NCI-H128 (cell line): ENCODE results near the gene BRCA1.

ENCODE experiments used
- DNase-seq: peaks from one replicate; lab custom pipeline; 2025; ENCODE audit not compliant: unreplicated experiment; lab: John Stamatoyannopoulos, UW

The BRCA1 gene

DNA sequence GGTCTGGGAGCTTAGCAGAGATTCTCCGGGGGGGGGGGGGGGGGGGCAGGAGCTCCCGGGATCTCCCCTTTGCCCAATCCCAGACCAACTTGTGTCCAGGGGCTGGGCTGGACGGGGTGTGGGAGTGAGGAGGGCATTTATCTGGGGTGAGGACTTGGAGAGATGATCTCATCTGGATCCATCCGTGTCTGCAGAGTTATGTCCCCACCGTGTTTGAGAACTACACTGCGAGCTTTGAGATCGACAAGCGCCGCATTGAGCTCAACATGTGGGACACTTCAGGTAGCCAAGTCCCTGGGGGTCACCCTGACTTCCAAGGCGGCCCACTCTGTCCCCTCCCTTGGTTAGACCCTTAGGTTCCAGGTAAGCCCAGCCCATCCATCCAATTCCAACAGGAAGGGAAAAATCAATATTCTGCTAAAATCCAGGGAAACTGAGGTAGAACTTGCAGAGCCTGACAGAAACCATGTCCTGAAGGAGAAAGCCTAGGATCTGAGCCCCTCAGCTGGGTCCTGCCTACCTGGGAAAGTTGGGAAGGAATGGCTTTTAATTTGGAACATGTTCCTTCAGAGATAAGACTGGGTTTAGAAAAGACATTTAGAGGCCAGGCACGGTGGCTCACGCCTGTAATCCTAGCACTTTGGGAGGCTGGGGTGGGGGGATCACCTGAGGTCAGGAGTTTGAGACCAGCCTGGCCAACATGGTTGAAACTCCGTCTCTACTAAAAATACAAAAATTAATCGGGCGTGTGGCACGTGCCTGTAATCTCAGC lies 99.2 kb downstream of the BRCA1 start:
- no peak for DNase-seq

DNA sequence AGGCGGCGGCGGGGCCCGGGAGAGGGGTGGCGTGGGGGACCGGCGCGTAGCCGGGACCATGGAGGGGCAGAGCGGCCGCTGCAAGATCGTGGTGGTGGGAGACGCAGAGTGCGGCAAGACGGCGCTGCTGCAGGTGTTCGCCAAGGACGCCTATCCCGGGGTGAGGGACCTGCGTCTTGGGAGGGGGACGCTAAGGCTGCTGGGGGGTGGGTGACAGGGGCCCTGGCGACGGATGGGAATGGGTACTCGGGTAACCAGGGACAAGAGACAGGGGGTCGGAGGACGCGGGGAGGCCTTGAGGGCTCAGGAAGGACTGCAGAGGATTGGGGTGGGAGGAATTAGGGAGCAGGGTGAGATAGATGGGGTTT lies 99.9 kb downstream of the BRCA1 start:
- DNase-seq: no peak

DNA sequence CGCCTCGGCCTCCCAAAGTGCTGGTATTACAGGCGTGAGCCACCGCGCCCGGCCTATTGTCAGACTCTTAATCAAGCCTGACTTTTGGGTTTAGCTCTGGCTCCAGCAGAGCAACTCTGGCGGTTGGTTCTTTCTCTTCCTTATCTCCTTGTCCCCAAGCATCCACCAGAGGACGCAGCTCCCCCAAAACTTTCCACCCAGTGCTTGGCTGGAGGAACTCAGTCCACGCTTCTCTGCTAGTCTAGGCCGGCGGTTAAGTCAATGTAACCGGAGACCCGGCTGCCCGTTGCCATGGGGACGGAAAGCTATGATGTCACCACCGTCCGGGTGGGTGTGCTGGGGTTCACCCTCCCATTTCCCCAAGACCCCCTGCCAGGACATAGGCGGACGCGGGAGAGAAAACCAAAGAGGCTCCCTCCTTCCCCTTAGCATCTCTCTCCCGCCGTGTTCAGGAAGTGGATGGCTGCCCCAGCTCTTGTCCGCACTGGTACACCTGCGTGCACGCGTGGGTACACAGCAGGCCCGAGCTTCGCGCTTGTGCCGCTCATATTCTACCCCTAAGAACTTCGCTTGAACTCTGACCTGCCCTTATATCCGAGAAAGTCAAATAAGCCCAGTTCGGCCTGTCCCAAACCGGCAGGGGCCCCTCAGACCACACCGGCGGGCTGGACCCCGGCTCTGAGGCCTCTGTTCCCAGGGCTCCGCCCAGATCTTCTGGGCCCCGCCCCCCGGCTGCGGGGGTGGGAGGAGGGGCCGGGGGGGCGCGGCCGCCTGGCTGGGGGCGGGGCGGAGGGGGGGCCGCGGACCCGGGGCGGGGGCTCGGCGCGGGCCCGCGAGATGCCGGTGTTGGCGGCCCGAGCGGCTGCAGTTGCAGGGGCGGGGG lies 100.5 kb downstream of the BRCA1 start, which contains the start of gene RND2:
RND2 (plus strand) TSS at position 825 of the 883 bp plus-strand sequence. CDS start 117 bp downstream, outside the sequence.
- DNase-seq: peak; percentile 87

DNA sequence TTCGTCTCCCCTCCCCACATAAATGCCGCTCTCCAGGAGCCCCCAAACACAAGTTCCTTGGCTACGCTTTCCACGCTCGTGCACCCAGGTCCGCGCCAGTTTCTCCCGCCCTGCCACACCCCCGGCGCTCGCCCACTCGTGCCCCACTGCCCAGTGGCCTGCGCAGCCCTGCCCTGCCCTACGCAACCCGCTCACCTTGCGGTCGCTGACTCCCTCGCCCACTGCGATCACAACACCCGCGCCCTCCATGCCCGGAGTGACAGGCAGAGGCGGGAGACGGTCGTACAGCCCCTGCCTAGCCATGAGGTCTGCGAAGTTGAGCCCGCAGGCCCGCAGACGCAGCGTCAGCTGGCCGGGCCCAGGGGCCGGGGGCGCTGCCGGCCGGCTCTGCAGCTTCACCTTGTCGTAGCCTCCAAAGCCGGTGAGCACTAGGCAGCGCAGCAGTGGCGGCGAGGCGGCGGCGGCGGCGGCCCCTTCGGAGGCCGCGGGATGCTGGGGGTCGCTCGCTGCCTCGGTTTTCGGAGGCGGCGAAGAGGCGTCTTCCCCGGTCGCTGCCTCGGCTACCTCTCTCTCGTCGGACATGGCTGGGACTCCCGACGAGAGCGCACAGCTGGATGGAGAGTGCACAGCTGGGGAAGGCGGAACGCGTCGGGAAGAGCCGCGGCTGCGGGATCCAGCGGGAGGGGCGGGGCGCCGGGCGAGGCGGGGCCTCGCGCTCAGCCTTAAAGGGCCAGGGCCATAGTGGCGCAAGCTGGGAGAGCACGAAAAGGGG lies 103.2 kb downstream of the BRCA1 start, which contains the start of gene VAT1:
VAT1 (minus strand) TSS at position 645 of the 772 bp plus-strand sequence; CDS start at position 582, 63 bp downstream.
- peak; percentile 18 for DNase-seq

DNA sequence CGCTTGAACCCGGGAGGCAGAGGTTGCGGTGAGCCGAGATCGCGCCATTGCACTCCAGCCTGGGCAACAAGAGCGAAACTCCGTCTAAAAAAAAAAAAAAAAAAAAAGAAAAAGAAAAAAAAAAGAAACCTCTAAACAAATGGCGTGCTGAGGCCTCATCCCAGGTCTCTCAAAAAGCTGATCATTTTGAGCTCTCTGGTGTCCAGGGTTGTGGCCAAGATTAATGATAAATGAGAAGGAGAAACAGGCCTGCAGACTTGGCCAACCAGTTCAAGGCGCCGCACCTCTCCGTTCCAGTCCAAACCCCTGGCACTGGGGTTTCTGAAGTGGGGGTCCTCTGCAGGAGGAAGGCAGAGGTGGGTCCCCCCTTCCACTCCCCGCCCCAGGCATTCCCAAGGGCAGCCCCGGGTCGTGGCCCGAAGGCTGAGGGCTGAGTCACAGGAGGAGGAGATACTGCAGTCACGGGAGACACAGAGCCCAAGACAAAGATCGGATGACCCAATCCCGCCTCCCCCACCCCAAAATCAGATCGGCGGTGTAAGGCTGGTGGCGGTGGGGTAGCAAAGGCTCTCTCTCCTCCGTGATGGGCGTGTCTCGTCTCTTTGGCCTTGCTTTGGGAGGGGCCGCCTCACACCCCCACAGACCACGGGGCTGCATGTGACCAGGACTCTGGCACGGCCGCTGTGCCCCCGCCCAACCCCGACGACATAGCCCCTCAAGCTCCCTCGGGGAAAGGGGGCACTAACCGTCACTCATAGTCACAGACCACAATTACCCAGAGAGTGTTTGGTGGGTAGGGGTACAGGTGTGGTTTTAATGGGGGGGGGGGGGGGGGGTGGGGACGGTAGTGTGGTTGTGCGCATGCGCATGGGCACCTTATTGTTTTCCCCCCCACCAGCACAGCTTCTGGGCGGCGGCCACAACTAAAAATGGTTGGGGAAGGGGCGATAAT lies 104.1 kb downstream of the BRCA1 start:
- no peak for DNase-seq

DNA sequence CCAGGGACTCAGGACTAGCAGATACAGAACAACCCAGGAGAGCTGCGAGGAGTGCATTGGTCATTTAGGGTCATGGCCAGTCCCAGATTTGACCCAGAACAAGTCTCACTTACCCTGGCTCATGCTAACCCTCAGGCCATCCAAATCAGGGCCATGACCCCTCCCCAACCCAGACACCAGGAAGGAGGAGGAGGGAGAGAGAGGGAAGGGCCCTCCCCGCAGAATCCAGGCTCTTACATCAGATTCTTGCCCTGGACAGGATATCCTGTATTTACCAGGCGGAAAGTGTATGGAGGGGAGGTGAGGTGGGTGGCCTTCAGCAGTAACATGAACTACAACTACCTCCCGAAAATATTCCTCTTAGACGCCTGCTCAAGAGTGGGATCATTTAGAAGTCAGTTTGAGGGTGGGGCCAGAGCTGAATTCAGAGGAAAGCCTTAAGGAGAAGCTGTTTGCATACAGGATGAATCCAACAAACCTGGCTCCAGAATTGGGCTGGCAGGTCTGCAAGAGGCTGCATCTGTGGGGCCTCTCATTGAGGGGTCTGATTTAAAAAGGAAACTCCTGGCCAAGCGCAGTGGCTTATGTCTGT lies 105.0 kb downstream of the BRCA1 start:
- no peak for DNase-seq

DNA sequence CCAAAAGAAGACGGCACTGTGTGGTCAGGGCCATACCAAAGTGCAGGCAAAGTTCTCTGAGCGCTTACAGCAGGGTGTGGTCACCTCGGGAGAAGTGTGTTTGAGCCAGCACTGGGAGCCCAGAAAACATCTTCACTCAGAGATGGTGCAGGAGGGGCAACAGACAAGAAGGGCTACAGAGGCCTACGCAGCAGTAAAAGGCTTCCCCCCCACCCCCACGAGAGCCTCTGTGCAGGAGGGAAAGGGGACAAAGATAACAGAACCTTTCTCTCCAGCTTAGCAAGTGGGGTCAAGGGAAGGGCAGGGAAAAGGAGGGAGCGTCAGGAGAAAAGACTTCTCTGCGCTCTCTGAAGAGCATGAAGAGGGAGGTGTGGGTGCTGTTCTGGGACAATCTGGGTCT lies 105.7 kb downstream of the BRCA1 start:
- no peak for DNase-seq

DNA sequence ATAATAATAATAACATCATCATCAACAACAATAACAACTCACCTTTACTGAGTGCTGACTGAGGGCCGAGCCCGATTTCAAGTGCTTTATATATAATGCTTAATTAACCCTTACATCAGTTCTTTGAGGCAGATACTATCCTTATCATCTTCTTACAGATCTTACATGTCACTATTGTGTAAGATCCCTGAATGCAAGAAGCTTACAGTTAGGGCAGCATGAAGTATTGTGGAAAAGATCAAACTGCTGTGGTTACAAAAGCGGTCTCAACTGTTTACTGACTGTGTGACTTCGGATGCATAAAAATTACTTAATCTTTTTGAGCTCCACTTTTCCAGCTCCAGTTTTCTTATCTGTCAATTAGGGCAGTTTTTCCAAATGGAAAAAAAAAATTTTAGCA lies 106.2 kb downstream of the BRCA1 start:
- DNase-seq: no peak

DNA sequence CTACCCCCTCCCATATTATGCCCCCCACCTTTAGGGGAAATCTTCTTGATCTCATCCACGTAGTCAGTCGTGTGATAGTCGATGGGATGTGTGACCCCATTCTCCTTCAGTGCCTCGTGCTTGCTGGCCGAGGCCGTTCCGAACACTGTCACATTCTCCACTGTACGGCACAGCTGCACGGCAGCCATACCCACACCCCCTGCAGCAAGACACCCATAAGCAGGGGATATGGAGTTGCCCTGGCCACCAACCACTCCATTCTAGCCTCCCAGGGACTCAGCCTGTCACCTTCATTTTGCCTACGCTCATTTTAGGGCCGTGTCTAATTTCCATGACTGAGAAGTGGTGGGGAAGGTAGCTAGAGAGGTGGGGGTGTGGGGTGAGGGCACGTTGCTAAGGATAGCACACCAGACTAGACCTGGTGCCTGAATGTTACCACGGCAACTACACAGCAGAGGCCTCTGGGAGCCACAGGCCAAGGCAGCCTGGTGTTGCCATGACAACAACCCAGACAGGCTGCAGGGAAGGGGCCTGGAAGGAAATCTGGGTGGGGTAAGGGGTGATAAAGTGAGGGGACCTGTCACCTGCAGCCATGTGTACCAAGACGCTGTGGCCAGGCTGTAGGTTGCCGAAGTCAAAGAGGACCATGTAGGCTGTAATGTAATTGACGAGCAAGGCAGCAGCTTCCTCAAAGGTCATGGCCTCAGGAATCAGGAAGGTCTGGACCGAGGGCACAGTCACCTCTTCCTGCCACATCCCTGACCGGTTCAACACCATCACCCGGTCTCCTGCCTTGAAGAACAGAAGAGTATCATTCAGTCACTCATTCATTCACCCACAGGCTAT lies 106.9 kb downstream of the BRCA1 start:
- no peak for DNase-seq

DNA sequence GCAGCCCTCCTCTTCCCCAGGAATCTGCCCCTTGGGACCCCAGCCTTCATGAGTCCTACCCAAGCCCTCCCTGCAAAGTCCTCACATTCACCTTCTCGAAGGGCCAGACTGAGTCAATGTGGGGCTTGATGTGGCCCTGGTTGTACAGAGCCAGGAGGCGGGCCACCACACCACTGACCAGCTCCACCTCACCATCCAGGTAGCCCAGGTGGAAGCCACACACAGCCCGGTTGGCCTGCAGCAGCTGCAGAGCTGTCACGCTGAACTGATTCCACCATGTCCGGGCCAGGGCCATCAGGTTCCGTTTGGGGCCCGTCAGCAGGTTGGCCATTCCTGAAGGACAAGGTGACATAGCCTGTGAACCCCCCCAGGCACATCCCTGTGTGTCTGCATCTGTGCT lies 108.9 kb downstream of the BRCA1 start:
- DNase-seq: no peak

DNA sequence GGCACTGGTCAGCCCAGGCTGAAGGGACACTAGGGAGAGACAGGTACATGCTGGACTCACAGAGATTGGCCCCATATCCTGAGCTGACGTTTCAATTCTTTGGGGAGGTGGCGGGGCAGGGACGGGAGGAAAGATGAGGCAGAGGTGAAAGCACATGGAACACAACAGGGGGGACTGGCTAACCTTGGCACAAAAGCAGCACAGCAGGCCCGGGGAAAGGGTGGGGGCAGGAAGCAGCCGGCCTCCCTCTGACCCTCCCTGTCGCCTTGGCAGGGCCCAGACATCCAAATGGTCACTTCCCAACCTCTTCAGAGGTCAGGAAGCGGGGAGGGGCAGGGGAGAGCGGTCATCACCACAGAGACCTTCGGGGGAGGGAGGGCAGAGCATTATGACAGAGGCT lies 109.6 kb downstream of the BRCA1 start:
- no peak for DNase-seq

DNA sequence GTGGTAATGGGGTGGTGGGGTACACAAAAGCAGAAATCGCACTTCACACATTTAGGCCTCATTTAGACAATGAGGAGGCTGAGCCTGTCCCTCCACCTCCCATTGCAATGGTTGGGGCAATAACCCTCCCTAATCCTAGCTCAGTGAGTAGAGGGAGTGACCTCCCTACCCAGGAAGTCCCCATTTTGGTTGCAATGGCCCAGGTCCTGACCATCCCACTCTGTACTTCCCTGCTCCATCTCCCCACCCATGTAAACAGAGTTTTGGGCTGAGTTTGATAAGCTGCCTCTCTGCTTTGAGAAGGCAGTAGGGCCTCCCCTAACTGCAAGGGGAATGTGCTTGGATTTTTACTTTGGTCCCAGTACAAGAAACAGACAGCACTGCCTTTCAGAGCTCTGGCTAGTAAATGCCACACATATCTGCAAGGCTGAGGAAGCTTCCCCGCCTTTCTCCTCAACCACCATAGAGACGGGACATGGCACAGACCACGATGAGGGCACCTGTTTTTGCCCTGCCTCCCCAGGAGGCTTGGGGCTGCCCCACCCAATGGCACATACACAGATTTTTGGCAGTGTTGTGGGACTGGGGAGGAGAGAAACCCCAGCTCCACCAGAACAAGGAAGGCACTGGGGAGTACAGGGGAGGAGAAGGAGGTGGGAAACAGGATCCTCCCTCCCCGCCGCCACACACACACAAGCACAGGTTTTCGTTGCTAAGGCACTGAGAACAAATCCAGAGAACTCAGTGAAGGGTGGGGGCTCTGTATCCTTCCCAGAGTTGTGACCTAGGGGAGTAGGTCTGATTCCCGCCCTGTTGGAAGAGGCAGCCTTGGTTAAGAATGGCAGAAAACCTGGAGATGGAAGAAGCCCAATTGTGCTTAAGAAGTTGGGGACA lies 110.3 kb downstream of the BRCA1 start:
- no peak for DNase-seq

DNA sequence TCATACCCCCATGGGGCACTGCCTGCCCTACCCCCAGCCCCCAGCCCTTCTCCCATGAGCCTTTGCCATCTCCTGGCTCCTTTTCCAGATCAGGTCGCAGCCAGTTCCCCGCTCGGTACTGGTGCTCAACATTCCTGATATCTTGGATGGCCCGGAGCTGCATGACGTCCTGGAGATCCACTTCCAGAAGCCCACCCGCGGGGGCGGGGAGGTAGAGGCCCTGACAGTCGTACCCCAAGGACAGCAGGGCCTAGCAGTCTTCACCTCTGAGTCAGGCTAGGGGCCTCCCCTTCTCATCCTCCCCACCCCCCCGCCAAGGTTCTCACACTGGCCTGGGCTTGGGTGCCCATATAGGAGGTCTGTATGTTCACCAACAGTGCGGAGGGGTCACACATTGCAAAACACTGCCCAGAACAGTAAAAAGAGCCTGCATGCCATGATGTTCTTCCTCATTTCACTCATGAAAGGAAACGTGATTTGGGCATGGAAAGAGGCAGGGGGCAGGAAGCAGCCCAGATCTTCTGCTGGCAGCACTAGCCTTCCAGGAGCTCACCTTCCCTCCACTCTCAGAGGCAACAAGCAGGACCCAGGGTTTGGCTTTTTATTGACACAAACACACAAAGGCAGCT lies 111.0 kb downstream of the BRCA1 start:
- no peak for DNase-seq

DNA sequence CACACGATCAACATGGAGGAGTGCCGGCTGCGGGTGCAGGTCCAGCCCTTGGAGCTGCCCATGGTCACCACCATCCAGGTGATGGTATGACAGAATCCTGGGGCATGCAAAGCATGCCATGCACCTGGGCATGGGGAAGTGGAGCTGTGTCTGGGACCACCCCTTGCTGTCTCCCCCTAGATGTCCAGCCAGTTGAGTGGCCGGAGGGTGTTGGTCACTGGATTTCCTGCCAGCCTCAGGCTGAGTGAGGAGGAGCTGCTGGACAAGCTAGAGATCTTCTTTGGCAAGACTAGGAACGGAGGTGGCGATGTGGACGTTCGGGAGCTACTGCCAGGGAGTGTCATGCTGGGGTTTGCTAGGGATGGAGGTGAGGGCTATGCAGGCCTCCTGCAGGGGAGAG lies 111.9 kb downstream of the BRCA1 start:
- DNase-seq: no peak

DNA sequence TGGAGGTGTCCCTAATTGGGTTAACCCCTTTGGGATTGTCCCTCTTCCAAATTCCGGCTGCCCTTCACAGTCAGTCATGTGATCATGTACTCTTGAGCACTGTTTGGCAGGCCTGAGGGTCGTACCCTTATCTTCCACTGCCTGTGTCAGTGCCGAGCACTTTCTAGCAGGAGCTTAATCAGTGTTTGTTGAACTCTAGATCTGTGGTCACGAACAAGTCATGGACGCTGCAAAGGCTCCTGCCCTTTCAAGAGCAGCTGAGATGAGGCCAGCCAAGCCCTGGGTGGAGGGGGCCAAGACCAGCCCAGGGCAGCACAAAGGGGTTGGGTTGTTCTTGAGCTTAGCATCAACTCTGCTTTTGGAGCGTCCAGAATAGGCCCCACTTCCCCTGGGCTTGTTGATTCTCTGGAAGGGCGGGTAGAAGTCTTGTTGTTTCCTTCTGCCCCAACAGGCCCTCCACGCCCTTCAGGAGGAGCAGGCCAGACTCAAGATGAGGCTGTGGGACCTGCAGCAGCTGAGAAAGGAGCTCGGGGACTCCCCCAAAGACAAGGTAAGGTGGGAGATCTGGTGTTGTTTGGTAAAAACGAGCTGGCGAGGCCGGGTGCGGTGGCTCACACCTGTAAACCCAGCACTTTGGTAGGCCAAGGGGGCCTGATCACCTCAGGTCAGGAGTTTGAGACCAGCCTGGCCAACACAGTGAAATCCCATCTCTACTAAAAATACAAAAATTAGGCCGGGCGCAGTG lies 113.3 kb downstream of the BRCA1 start:
- DNase-seq: no peak

DNA sequence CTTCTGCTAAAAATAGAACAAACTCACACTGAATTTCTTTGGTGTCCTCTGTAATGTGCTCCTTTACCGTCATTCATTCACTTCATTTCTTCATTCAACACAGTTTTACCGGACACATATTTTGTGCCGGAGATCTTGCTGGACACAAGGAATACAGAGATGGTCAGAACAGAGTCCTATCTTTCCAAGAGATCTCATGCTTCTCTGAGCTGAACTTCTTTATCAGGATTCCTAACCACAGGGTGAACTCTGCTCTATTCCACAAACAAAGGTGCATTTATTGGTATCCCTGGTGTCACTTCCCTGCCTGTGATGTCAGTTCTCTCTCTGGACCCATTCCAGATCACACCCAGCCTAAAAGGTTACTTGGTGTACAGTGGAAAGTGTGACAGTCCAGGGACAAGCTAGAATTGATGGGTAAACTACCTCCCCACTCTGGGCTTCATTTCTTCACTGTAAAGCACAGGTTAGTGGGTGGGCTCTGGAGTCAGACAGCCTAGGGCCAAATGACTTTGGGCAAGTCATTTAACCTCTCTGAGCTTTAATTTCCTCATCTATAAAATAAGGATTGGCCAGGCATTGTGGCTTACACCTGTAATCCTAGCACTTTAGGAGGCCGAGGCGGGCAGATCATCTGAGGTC lies 114.4 kb downstream of the BRCA1 start:
- no peak for DNase-seq
